ENCODE results near the gene GNS. TPM values are rescaled to one million over a fixed set of nuclear protein-coding genes. Genes with fewer than 3 reads are reported as not detected.
A peak's percentile ranks its signal among the peaks of the same experiment; 100 is the strongest.
"Not testable (repeated sequence)": the region's sequence is repeated elsewhere in the genome, so short reads cannot be mapped to it uniquely, and the experiment has no call there.

The GNS gene
- total RNA-seq, 1 donor from 2014 or later: 76.7 TPM

- Mint-ChIP-seq H3K27me3 (no peaks in the 10 kb centered on the region), H3K4me1 (ENCODE audit: unreplicated experiment) (peaks cover 42% of the 10 kb centered on the region), H3K36me3 (peaks cover 21% of the 10 kb centered on the region), H3K9me3 (no peaks in the 10 kb centered on the region), H3K27ac (no peak overlapping the region), H3K4me3 (no peak overlapping the region)
- DNase-seq (ENCODE audit: extremely low spot score, unreplicated experiment): no peak
- TF ChIP-seq CTCF (conservative IDR thresholded peaks at IDR 0.05): no peak
Measured at GRCh38 chr12:64695550-64695949, 63.7 kb downstream of the GNS start.

GRCh38 chr12:64694130-64695040 lies 64.8 kb downstream of the GNS start:
- peaks cover 16% of the 10 kb centered on the region for H3K36me3 Mint-ChIP-seq
- peak overlapping the region; percentile 4 for H3K4me3 Mint-ChIP-seq
- peak overlapping the region; percentile 22 for H3K27ac Mint-ChIP-seq
- TF ChIP-seq CTCF (conservative IDR thresholded peaks at IDR 0.05): no peak
- H3K9me3 Mint-ChIP-seq: no peaks in the 10 kb centered on the region
- no peak for DNase-seq (ENCODE audit: extremely low spot score, unreplicated experiment)
- H3K27me3 Mint-ChIP-seq: no peaks in the 10 kb centered on the region
- peaks cover 41% of the 10 kb centered on the region for H3K4me1 Mint-ChIP-seq (ENCODE audit: unreplicated experiment)

GRCh38 chr12:64691795-64692583 lies 67.2 kb downstream of the GNS start:
- H3K4me3 Mint-ChIP-seq: peak overlapping the region; percentile 71

GRCh38 chr12:64691227-64691794 lies 67.9 kb downstream of the GNS start:
- DNase-seq (ENCODE audit: extremely low spot score, unreplicated experiment): no peak
- H3K4me1 Mint-ChIP-seq (ENCODE audit: unreplicated experiment): peaks cover 55% of the 10 kb centered on the region
- H3K9me3 Mint-ChIP-seq: no peaks in the 10 kb centered on the region
- peak overlapping the region; percentile 71 for H3K4me3 Mint-ChIP-seq
- H3K36me3 Mint-ChIP-seq: peaks cover 19% of the 10 kb centered on the region
- H3K27me3 Mint-ChIP-seq: no peaks in the 10 kb centered on the region
- H3K27ac Mint-ChIP-seq: peak overlapping the region; percentile 62
- TF ChIP-seq CTCF (conservative IDR thresholded peaks at IDR 0.05): no peak

More at GRCh38 chr12:64691795-64692583, 67.2 kb downstream of the GNS start:
- no peak for DNase-seq (ENCODE audit: extremely low spot score, unreplicated experiment)
- Mint-ChIP-seq H3K9me3 (no peaks in the 10 kb centered on the region), H3K27me3 (no peaks in the 10 kb centered on the region), H3K4me1 (ENCODE audit: unreplicated experiment) (peaks cover 59% of the 10 kb centered on the region), H3K27ac (peak overlapping the region; percentile 62), H3K36me3 (peaks cover 19% of the 10 kb centered on the region)
- TF ChIP-seq CTCF (conservative IDR thresholded peaks at IDR 0.05): no peak

- H3K4me3 Mint-ChIP-seq; H3K9me3 Mint-ChIP-seq; DNase-seq (ENCODE audit: extremely low spot score, unreplicated experiment); H3K27me3 Mint-ChIP-seq; H3K27ac Mint-ChIP-seq: not testable (repeated sequence)
- Mint-ChIP-seq H3K4me1 (ENCODE audit: unreplicated experiment) (peaks cover 53% of the 10 kb centered on the region), H3K36me3 (peaks cover 19% of the 10 kb centered on the region)
Measured at GRCh38 chr12:64690236-64690635, 69.0 kb downstream of the GNS start.

Data from type B pancreatic cell (in vitro differentiated cells).